HEK293 (cell line): ENCODE measurements around the gene PDZD2.

Source experiments
- BCL11B ChIP-seq: fragments of 450-650 bp; formaldehyde crosslinking; IDR thresholded peaks from 2 replicates; pipeline ENCODE4 v1.5.1; 2016; ENCODE audit warnings: low read depth, missing biosample characterization, missing genetic modification characterization
- CTCF ChIP-seq: fragments of 450-650 bp; formaldehyde crosslinking; IDR thresholded peaks from 2 replicates; pipeline ENCODE4 v1.5.1; 2016; ENCODE audit warnings: missing biosample characterization, missing genetic modification characterization
- GLI2 ChIP-seq: fragments of 450-650 bp; formaldehyde crosslinking; IDR thresholded peaks from 2 replicates; pipeline ENCODE4; 2017; ENCODE audit warnings: missing biosample characterization, missing genetic modification characterization, low read depth, borderline replicate concordance
- KLF10 ChIP-seq: fragments of 450-650 bp; IDR thresholded peaks from 2 replicates; pipeline ENCODE4 v1.5.1; 2018; ENCODE audit warnings: missing biosample characterization, mild to moderate bottlenecking, missing genetic modification characterization
- OSR2 ChIP-seq: fragments of 450-650 bp; formaldehyde crosslinking; IDR thresholded peaks from 2 replicates; pipeline ENCODE4 v1.5.1; 2016; ENCODE audit warnings: missing biosample characterization, missing genetic modification characterization
- SCRT1 ChIP-seq: fragments of 450-650 bp; formaldehyde crosslinking; IDR thresholded peaks from 2 replicates; pipeline ENCODE4 v1.5.1; 2016; ENCODE audit warnings: missing biosample characterization, missing genetic modification characterization, borderline replicate concordance
- TRIM28 ChIP-seq: IDR thresholded peaks from 2 replicates; pipeline ENCODE4 v1.6.1; 2011; ENCODE audit warnings: low read length, control low read depth, borderline replicate concordance
- YY1 ChIP-seq: fragments of 450-650 bp; formaldehyde crosslinking; IDR thresholded peaks from 2 replicates; pipeline ENCODE4 v1.5.1; 2018; ENCODE audit warnings: missing biosample characterization, missing genetic modification characterization
- ZBTB1 ChIP-seq: fragments of 450-650 bp; formaldehyde crosslinking; IDR thresholded peaks from 2 replicates; pipeline ENCODE4 v1.5.1; 2016; ENCODE audit warnings: missing biosample characterization, missing genetic modification characterization
- ZNF140 ChIP-seq: fragments of 450-650 bp; formaldehyde crosslinking; IDR thresholded peaks from 2 replicates; pipeline ENCODE4 v1.5.1; 2016; ENCODE audit warnings: missing biosample characterization, missing genetic modification characterization
- ZSCAN18 ChIP-seq: fragments of 450-650 bp; formaldehyde crosslinking; IDR thresholded peaks from 2 replicates; pipeline ENCODE4 v1.5.1; 2016; ENCODE audit warnings: missing biosample characterization, missing genetic modification characterization

- no peak for TF ChIP-seq YY1 (tag by site-specific recombination)
- no peak for TF ChIP-seq KLF10
- no peak for TF ChIP-seq CTCF (tag by site-specific recombination)
- TF ChIP-seq ZNF140 (tag by site-specific recombination) = no peak
- TF ChIP-seq BCL11B = no peak
- no peak for TF ChIP-seq ZSCAN18
- no peak for TF ChIP-seq ZBTB1
- no peak for TF ChIP-seq OSR2 (tag by site-specific recombination)
- TF ChIP-seq GLI2 = no peak
- no peak for TF ChIP-seq SCRT1 (tag by site-specific recombination)
- TF ChIP-seq TRIM28 = no peak
Observed at GRCh38 chr5:32159328-32160072, 520.6 kb downstream of the PDZD2 start.
